Activated CD4-positive, alpha-beta T cell treated with anti-CD3 and anti-CD28 coated beads, Interleukin-2, amount 50 U/mL, for 16 hours (primary cell): Measurements from ENCODE around the gene TTC28.
"Not testable (repeated sequence)": the region's sequence is repeated elsewhere in the genome, so short reads cannot be mapped to it uniquely, and the experiment has no call there.

ENCODE experiments used
- DNase-seq: peaks from one replicate; pipeline ENCODE4 v3.0.0-alpha.2; 2020

The TTC28 gene

DNA sequence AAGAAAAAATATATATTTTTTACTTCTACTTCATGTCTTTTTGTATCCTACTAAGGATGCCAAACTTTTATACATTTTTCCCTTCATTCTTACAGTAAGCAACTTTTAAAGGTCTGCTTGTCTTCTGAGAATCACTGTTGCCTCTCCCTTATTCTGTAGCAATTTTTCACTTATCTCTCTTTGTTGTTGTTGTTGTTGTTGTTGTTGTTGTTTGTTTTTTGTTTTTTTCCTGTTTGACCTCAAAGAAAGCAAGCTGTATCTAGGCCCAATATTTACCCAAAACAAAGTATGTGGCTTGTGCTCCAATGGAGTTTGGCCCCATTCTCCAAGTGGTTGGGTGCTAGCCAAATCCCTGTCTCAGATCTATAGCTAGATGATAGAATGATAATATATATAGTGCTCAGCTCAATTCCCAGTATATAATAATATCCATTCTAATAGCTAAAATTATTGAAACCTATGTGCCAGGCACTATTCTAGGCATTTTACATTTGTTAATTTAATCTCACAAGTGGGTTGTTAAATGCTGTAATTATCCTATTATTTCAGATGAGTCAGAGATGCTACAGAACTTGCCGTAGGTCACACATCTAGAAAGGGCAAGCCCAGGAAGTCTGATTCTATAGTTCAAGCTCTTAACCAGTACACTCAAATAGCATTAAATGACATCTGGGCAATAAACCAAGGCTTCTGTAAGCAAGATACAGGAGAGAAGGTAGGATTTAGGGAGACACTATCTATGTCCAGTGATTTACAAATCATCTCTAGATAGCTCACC is 555.5 kb downstream of the TTC28 start:
- no peak for DNase-seq

- no peak for DNase-seq
These were observed 558.7 kb downstream of the TTC28 start for GRCh38 chr22:28120691-28121592.

DNA sequence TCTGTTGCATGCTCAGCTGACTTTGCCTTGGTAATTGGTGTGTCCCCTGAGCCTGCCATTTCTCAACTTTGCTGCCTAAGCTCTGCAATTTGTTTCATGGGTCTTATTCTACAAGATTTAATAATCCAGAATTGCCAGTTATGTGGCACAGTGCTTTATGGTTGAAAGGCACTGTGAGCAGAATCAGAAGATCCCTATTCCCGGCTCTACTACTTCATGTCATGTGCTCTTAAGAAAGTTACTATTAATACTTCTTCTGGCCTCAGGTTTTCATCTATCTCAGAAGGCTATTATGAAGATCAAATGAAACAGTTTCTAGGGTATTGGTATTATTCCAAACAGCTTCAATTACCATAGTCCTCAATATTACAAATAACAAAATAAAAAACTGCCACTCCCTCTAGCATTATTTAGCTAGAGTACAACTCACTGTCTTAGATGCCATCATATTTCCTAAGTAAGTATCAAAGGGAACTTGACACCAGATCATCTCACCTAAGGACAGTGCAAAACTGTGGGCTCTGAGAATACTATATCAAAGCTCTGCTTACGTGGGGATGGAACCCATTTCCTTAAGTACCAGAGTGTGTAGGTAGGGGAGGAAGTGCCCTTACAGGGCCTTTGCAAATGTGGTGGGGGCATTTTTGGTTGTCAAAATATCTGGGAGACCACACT is 560.5 kb downstream of the TTC28 start:
- DNase-seq: no peak

- no peak for DNase-seq
These were observed 563.4 kb downstream of the TTC28 start for GRCh38 chr22:28116219-28116673.

DNA sequence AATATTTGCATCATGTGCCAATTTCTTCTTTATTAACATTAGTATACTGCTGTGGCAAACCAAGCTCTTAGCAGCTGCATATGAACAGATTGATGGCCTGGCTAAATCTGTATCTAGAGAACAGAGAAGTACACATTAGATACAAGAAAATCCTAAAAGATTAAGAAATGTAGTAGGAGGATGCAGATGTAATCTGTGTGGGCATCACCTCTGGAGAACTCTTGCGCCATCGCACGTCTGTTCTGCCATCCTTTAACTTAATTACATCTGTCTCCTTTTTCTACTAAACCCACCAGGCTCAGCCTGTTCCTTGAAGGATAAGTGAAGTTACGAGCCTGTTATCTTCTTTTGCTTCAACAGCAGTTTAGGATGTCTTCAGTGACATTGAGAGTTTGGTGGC is 564.2 kb downstream of the TTC28 start:
- DNase-seq: no peak

DNA sequence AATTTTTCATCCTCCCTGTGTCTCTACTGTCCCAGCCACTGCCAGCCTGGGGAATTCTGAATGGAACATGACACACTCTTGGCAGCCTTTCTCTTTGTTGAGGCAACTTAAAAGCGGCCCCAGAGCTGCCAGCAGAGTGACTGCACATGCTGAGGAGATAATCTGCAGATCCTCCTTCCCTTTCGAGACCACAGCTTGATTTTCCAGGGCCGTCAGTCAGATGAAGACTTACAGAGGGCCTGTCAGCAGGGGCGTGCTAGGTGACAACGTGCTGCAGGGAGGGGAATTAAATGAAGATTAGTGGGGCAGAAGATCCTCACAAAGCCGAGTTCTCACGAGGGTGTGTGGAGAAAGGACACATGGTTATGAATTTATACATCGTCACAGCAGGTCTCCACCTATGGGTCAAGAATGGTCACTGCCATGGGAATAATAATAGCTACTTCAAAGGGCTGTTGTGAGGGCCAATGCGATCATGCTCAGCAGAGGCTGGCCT is 567.0 kb downstream of the TTC28 start:
- no peak for DNase-seq

DNA sequence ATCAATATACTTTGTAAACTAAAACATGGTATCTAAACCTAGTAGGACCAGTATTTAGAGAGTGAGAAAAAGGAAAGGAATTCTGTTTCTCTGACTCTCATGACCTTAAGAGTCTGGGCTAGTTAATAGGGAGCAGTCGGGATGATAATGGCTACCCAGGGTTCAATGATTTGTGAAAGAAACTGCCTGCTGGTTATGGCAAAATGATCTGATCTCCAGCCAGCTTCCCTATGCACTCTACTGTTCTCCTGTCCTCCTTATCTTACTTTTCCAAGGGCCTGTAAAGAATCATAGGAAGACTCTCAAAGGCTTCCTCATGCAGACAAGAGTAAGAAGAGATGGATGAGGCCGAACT is 567.5 kb downstream of the TTC28 start:
- DNase-seq: no peak

DNA sequence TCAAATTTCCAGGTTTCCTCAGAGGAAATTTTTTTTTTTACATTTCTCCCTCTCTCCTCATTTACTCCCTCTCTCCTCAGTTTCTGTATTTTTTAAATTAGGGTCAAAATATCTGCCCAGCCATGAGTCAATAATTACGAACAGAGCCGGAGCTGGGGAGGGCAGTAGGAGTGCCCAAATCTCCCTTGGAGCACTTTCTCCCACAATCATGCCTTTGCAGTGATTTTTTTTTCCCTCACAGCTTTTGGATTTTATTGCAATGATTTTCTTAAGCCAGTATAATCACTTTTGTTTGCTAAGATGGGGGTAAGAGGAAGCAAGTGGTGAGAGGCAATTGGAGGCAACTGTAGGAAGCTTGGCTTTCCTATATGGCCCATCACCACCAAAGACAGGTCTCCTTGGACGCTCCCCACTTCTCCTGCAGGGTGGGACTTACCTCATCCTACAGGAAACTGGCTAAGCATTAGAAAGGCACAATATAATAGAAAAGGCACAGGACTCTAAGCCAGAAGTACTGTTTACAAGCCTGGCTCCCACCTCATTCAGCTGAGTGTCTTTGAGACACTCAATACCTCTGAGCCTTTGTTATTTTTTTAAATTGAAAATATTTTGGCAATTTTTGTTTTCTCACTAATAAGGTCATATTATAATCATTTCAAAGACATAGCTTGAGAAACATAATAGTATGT is 568.0 kb downstream of the TTC28 start:
- no peak for DNase-seq

- DNase-seq: no peak
These were observed 570.8 kb downstream of the TTC28 start for GRCh38 chr22:28108851-28109250.

DNA sequence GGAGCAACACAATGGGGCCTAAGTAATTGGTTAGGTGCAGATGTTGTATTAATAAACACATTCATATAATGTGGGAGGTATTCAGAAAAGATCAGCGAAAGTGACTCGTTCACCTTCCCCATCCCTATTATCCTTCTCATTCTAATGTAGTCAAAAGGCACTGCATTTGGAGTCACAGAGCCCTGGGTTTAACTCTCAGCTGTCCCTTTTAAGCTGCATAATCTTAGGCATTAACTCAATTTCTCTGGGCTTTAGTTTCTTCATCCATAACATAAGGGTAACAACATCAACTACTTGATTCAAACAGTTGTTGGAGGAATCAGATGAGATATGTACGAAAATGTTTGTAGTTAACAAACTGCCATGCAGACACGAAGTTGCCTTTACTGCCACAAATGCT is 573.0 kb downstream of the TTC28 start:
- DNase-seq: no peak

DNA sequence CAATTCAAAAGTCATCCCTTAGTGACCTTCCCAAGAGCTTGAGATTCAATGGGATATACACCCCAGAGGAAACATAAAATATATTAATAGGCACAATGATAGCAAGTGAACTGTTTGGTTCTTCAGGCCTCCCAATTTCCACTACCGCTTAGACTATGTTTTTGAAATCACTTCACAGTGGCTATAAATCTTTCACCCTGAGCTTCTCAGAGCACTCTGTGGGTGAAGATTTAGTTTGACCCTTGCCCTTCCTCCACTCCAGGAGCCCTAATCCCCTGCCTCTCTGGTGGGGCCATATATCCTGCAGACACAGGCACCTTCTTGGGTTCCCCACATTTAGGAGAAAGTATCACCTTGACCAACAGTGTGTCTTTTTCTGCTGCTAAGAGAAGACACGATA is 573.7 kb downstream of the TTC28 start:
- no peak for DNase-seq

DNA sequence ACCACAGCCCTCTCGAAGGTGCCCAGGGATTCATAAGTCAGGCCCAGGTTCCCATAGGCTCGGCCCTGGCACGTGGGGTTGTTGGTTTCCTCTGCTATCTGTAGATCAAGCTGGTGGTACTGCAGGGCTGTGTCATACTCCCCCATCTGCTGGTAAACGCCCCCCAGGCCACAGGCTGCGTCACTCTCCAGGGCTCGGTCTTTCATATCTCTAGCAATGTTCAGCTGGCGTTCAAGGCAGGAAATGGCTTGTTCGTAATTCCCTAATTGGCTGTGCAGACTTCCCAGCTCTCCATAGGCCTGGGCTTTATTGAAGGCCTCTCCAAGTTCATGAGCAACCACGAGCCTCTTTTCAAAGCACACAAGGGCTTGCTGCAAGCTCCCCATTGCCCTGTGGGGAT is 574.2 kb downstream of the TTC28 start:
- no peak for DNase-seq

DNA sequence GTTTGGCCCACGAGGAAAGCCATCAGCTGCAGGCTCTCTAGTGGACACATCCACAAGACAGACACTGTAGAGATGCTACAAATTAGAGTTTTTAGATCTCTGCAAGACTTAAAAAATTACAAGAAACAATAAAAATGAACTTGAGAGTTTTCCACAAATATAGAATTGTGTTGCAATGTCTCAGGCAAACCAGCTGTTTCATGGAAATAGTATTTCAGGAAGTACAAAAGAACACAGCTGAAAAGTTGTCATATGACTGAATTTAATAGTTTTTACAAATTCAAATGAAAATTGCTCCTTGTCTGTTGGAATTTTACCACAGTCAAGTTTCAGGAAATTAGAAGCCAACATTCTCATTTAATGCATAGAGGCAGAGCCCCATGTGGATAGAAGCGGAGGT is 576.0 kb downstream of the TTC28 start:
- DNase-seq: no peak

DNA sequence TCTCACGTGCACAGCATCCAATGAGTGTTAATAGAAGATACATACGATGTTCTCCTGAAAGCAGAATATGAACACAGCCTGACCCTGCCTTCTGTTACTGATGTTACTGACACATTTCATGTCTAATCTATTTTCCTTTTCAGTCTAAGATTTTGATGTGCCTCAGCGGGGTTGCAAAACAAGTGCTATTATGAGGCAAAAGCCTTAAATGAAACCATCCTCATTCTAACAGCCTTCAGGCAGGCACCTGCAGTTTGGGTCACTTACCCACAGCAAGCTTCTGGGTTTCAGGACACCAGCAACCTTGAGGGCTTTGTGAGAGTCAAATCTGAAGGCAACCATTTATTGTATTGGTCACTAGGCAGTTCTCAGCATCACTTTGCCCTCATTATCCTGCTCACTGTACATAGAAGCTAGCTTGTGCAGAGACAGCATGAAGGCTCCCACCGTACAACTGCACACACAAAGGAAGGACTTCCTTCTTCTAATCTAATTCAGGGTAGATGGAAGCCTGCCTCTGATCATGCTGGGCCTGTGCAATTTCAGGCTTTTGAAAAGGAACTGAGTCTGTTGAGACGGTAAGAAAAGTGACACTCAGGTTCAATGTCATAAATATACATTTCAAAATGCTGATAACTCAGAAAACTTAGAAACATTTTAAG is 577.4 kb downstream of the TTC28 start:
- no peak for DNase-seq

- no peak for DNase-seq
These were observed 582.0 kb downstream of the TTC28 start for GRCh38 chr22:28097627-28098026.

DNA sequence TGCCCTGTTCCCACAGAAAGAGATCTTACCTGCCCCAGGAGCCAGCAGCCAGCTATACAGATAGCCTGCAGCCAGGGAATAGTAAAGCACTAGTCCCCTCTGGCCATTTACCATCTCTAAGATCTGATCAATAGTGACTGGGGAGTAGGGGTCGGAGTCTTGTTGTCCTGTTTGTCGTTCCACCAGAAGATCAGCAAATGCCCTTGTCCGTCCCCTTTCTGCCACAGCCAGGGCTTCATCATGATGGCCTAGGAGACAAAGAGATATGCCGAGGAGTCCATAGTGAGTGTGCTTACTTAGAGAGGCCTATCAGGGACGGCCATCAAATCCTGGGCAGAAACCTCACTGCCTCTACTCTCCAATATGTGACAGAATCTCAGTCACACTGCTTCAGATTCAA is 583.5 kb downstream of the TTC28 start:
- no peak for DNase-seq

DNA sequence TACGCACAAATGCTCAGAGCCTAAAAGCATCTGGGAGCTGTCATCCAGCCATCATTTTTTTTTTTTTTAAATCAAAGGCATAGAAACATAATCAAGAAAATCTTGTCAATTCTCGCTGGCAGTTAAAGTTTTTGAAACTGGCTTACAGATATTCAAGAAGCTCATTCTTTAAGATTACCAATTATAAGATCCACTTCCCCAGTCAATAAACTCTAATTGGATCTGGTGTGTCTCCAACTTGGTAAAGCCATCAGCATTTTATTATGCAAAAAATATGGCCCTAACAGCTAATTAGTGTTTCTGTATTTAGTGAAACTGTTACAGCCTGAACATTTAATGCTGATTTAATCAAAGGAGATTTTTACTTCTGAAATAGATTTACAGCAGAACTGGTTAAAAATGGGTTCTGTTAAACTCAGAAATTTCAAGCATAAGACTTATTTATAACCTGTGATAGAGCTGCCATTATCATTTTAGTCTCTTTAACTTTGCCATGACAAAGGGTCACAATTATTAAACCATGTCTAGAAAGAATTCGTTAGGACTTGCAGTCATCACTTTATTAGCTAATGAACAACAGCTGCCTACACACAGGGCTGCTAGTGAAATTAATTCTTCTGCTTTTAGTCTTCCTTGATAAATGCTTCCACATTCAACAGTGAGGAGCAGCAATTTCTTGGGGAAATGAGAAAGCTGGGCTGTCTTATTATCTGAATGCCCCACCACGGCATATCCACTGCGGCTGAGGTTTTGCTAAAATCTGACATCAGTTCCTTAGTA is 584.1 kb downstream of the TTC28 start:
- DNase-seq: no peak

- no peak for DNase-seq
These were observed 584.9 kb downstream of the TTC28 start for GRCh38 chr22:28094771-28095170.

GRCh38 chr22:28093711-28094110 is 585.9 kb downstream of the TTC28 start:
- no peak for DNase-seq

- DNase-seq: no peak
These were observed 588.2 kb downstream of the TTC28 start for GRCh38 chr22:28091486-28091885.

DNA sequence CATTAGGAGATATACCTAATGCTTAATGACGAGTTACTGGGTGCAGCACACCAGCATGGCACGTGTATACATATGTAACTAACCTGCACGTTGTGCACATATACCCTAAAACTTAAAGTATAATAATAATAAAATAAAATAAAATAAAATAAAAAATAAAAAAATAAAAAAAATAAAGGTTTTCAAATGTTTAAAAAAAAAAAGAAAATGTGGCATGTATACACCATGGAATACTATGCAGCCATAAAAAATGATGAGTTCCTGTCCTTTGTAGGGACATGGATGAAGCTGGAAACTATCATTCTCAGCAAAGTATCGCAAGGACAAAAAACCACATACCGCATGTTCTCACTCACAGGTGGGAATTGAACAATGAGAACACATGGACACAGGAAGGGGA is 590.1 kb downstream of the TTC28 start:
- DNase-seq: not testable (repeated sequence)
